ENCODE results near the gene KIAA1671. TPM values are rescaled to one million over a fixed set of nuclear protein-coding genes. Genes with fewer than 3 reads are reported as not detected.

The KIAA1671 gene
- total RNA-seq, 1 donor from 2014 or later: 17.3 TPM

DNA sequence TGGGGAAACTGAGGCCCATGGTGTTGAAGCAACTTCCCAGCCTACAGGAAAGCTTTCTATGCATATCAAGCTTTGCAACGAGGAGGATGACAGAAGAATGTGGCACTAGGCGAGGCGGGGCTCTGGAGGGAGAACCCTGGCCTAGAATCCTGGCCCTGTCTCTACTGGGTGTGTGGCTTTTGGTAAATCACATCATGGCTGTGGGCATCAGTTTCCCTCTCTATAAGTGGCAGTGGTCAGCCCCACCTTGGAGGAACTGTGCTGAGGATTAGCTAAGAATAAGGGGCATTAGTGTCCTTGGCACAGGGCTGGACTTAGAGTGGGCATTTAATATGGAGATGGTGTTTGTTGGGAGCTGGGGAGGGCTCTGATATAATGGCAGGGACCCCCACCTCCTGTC, 124.5 kb downstream of the KIAA1671 start:
- H3K4me1 Mint-ChIP-seq: peaks cover 16% of the 10 kb centered on the region

DNA sequence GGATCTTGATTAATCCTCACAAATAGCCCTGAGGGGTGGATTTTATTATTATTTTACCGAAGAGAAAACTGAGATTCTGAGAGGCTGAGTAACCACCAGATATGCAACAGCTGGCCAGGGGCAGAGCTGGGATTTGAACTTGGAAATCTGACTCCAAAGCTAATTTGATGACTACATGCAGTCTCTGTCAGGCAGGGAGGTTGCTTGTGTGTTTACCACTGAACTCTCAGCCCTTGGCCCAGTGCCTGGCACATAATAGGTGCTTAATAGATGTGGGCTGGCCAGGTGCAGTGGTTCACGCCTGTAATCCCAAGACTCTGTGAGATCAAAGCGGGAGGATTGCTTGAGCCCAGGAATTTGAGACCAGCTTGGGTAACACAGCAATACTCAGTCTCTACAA, 125.4 kb downstream of the KIAA1671 start:
- H3K27me3 Mint-ChIP-seq (ENCODE audit: insufficient read depth, low read depth): peaks cover 4% of the 10 kb centered on the region
- H3F3A ChIP-seq (ENCODE audit: low read depth): peaks cover 5% of the 10 kb centered on the region
- H2AFZ ChIP-seq (replicated peaks): no peak overlapping the region
- peaks cover 63% of the 10 kb centered on the region for H4K20me1 ChIP-seq (ENCODE audit: low read depth)
- H3K4me3 ChIP-seq: no peak overlapping the region
- no peaks in the 10 kb centered on the region for H3K36me3 Mint-ChIP-seq
- H3K9me3 Mint-ChIP-seq: no peaks in the 10 kb centered on the region
- peaks cover 23% of the 10 kb centered on the region for H3K4me1 ChIP-seq
- H3K36me3 ChIP-seq: no peaks in the 10 kb centered on the region
- peaks cover 16% of the 10 kb centered on the region for H3K4me1 Mint-ChIP-seq
- no peak overlapping the region for H3K4me3 Mint-ChIP-seq
- peaks cover 4% of the 10 kb centered on the region for H3K79me2 ChIP-seq (ENCODE audit: low read depth)
- TF ChIP-seq EZH2phosphoT487 (IDR thresholded peaks at IDR 0.05) (no peak), EZH2 (IDR thresholded peaks at IDR 0.05) (no peak), CTCF (IDR thresholded peaks at IDR 0.05) (no peak)
- no peaks in the 10 kb centered on the region for H3K27me3 ChIP-seq
- no peak overlapping the region for H3K4me2 ChIP-seq
- no peak overlapping the region for H3K27ac Mint-ChIP-seq
- no peak for DNase-seq (ENCODE audit: low spot score)
- H3K9ac ChIP-seq: no peak overlapping the region
- H3K9me3 ChIP-seq (ENCODE audit: low read depth): no peaks in the 10 kb centered on the region
- no peak overlapping the region for H3K27ac ChIP-seq

More for the DNA sequence above, 124.5 kb downstream of the KIAA1671 start:
- no peaks in the 10 kb centered on the region for H3K9me3 ChIP-seq (ENCODE audit: low read depth)
- TF ChIP-seq CTCF (IDR thresholded peaks at IDR 0.05) (no peak), EZH2 (IDR thresholded peaks at IDR 0.05) (no peak), EZH2phosphoT487 (IDR thresholded peaks at IDR 0.05) (no peak)
- H3K4me2 ChIP-seq: no peak overlapping the region
- no peaks in the 10 kb centered on the region for H3K27me3 ChIP-seq
- Mint-ChIP-seq H3K4me3 (no peak overlapping the region), H3K27ac (no peak overlapping the region), H3K27me3 (ENCODE audit: insufficient read depth, low read depth) (peaks cover 4% of the 10 kb centered on the region), H3K9me3 (no peaks in the 10 kb centered on the region), H3K36me3 (no peaks in the 10 kb centered on the region)
- DNase-seq (ENCODE audit: low spot score): no peak
- no peak overlapping the region for H3K4me3 ChIP-seq
- H3K9ac ChIP-seq: no peak overlapping the region
- no peaks in the 10 kb centered on the region for H3K36me3 ChIP-seq
- peaks cover 5% of the 10 kb centered on the region for H3F3A ChIP-seq (ENCODE audit: low read depth)
- H3K4me1 ChIP-seq: peaks cover 23% of the 10 kb centered on the region
- peaks cover 57% of the 10 kb centered on the region for H4K20me1 ChIP-seq (ENCODE audit: low read depth)
- H3K27ac ChIP-seq: no peak overlapping the region
- H3K79me2 ChIP-seq (ENCODE audit: low read depth): no peaks in the 10 kb centered on the region
- H2AFZ ChIP-seq (replicated peaks): no peak overlapping the region

GRCh38 chr22:25078591-25078990, 126.1 kb downstream of the KIAA1671 start:
- Mint-ChIP-seq H3K4me3 (no peak overlapping the region), H3K4me1 (peaks cover 16% of the 10 kb centered on the region), H3K27ac (no peak overlapping the region), H3K27me3 (ENCODE audit: insufficient read depth, low read depth) (peaks cover 4% of the 10 kb centered on the region), H3K9me3 (no peaks in the 10 kb centered on the region), H3K36me3 (no peaks in the 10 kb centered on the region)
- Histone ChIP-seq H3K9ac (no peak overlapping the region), H3K79me2 (ENCODE audit: low read depth) (peaks cover 4% of the 10 kb centered on the region), H4K20me1 (ENCODE audit: low read depth) (peaks cover 69% of the 10 kb centered on the region), H3K27me3 (no peaks in the 10 kb centered on the region), H3F3A (ENCODE audit: low read depth) (peaks cover 5% of the 10 kb centered on the region), H3K27ac (no peak overlapping the region), H3K36me3 (no peaks in the 10 kb centered on the region), H2AFZ (replicated peaks) (no peak overlapping the region), H3K4me3 (no peak overlapping the region), H3K4me2 (no peak overlapping the region), H3K9me3 (ENCODE audit: low read depth) (no peaks in the 10 kb centered on the region), H3K4me1 (peaks cover 27% of the 10 kb centered on the region)
- DNase-seq (ENCODE audit: low spot score): no peak
- TF ChIP-seq EZH2 (IDR thresholded peaks at IDR 0.05) (no peak), EZH2phosphoT487 (IDR thresholded peaks at IDR 0.05) (no peak), CTCF (IDR thresholded peaks at IDR 0.05) (no peak)
